GM12878 (cell line): ENCODE measurements around the gene PORCN.

Source experiments
- CBX5 ChIP-seq: sonication (generic); IDR thresholded peaks from 2 replicates; pipeline ENCODE4 v1.6.1; 2016; ENCODE audit warnings: low read depth, moderate library complexity, mild to moderate bottlenecking, inconsistent platforms
- NFIC ChIP-seq: IDR thresholded peaks from 2 replicates; pipeline ENCODE4 v1.6.1; 2012; ENCODE audit warnings: low read depth, mild to moderate bottlenecking, inconsistent platforms, low read length, moderate library complexity
- POLR2A ChIP-seq: IDR thresholded peaks from 2 replicates; pipeline ENCODE4 v1.6.1; 2011; ENCODE audit warnings: low read depth, mild to moderate bottlenecking, low read length
- PRDM15 ChIP-seq: fragments of 450-650 bp; formaldehyde crosslinking; IDR thresholded peaks from 2 replicates; pipeline ENCODE4 v1.4.0; 2020; ENCODE audit warnings: mild to moderate bottlenecking, moderate library complexity
- REST ChIP-seq: IDR thresholded peaks from 2 replicates; pipeline ENCODE4 v1.6.1; 2012; ENCODE audit warnings: mild to moderate bottlenecking, low read depth, low read length
- SMC3 ChIP-seq: IDR thresholded peaks from 2 replicates; pipeline ENCODE4 v1.6.1; 2011; ENCODE audit warnings: low read length, improper control_type of control experiment, borderline replicate concordance
- SP1 ChIP-seq: IDR thresholded peaks from one replicate; pipeline ENCODE4 v1.6.1; 2011; ENCODE audit warnings: low read depth, low read length
- TAF1 ChIP-seq: IDR thresholded peaks from 2 replicates; pipeline ENCODE4 v1.6.1; 2011; ENCODE audit warnings: mild to moderate bottlenecking, low read depth, low read length, borderline replicate concordance
- TF ChIP-seq, protein P1 (sequence below), 3 experiments: IDR thresholded peaks in 2 of 3; conservative IDR thresholded peaks in 1 of 3; 2 replicates each; pipeline ENCODE4 v1.5.1; 2011; ENCODE audit warnings: low read depth in 3 of 3, low read length in 3 of 3, mild to moderate bottlenecking in 3 of 3, control low read depth in 2 of 3, moderate library complexity in 2 of 3, inconsistent platforms in 1 of 3, mixed read lengths in 1 of 3; ENCODE audit not compliant: control insufficient read depth in 2 of 3, insufficient read depth in 1 of 3; ENCODE audit errors: extremely low read depth in 1 of 3
- TF ChIP-seq, protein P2 (sequence below): IDR thresholded peaks from 2 replicates; pipeline ENCODE4 v1.6.1; 2012; ENCODE audit warnings: low read depth, low read length, improper control_type of control experiment

DNA sequence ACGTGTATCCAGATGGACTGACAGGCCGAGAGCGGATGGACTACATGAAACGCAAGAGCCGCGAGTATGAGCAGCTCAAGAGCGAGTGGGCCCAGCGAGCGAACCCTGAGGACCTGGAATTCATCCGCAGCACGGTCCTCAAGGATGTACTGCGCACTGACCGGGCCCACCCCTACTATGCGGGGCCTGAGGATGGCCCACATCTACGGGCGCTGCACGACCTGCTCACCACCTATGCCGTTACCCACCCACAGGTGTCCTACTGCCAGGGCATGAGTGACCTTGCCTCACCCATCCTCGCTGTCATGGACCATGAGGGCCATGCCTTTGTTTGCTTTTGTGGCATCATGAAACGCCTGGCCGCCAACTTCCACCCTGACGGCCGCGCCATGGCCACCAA is 50.8 kb downstream of the PORCN start:
- no peak for TF ChIP-seq REST
- no peak for TF ChIP-seq POLR2A
- TF ChIP-seq, protein P1, sequence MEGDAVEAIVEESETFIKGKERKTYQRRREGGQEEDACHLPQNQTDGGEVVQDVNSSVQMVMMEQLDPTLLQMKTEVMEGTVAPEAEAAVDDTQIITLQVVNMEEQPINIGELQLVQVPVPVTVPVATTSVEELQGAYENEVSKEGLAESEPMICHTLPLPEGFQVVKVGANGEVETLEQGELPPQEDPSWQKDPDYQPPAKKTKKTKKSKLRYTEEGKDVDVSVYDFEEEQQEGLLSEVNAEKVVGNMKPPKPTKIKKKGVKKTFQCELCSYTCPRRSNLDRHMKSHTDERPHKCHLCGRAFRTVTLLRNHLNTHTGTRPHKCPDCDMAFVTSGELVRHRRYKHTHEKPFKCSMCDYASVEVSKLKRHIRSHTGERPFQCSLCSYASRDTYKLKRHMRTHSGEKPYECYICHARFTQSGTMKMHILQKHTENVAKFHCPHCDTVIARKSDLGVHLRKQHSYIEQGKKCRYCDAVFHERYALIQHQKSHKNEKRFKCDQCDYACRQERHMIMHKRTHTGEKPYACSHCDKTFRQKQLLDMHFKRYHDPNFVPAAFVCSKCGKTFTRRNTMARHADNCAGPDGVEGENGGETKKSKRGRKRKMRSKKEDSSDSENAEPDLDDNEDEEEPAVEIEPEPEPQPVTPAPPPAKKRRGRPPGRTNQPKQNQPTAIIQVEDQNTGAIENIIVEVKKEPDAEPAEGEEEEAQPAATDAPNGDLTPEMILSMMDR (IDR thresholded peaks at IDR 0.05 in 2 of 3, conservative IDR thresholded peaks at IDR 0.05 in 1 of 3; ENCODE audit: control insufficient read depth in 2 of 3, extremely low read depth in 1 of 3, insufficient read depth in 1 of 3, low read depth in 3 of 3, low read length in 3 of 3) = no peak
- no peak for TF ChIP-seq TAF1
- TF ChIP-seq PRDM15 = no peak
- TF ChIP-seq SP1 = no peak
- TF ChIP-seq, protein P2, sequence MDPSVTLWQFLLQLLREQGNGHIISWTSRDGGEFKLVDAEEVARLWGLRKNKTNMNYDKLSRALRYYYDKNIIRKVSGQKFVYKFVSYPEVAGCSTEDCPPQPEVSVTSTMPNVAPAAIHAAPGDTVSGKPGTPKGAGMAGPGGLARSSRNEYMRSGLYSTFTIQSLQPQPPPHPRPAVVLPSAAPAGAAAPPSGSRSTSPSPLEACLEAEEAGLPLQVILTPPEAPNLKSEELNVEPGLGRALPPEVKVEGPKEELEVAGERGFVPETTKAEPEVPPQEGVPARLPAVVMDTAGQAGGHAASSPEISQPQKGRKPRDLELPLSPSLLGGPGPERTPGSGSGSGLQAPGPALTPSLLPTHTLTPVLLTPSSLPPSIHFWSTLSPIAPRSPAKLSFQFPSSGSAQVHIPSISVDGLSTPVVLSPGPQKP = no peak
- TF ChIP-seq SMC3 = no peak
- no peak for TF ChIP-seq NFIC
- TF ChIP-seq CBX5 = no peak
